ENCODE results near the gene HTR7.

Gene HTR7

GRCh38 chr10:90800232-90800796, 57.5 kb downstream of the HTR7 start:
- DNase-seq = no peak

- DNase-seq = no peak
Measured at GRCh38 chr10:90799172-90799571, 58.7 kb downstream of the HTR7 start.

DNA sequence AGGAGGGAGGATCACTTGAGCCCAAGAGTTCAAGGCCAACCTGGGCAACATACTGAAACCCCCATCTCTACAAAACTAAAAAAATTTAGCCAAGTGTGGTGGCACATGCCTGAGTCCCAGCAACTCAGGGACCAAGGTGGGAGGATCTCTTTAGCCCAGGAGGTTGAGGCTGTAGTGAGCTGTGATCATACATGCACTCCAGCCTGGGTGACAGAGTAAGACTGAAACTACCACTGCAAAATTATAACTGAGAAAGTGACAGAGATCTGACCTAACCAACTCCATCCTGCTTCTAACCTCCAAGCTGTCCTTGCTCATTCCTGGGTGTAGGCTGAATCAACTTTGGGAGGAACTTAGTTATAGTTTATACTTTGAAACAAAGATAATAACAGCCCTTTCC, 59.4 kb downstream of the HTR7 start:
- no peak for DNase-seq

GRCh38 chr10:90790422-90790821, 67.4 kb downstream of the HTR7 start:
- DNase-seq = no peak

DNA sequence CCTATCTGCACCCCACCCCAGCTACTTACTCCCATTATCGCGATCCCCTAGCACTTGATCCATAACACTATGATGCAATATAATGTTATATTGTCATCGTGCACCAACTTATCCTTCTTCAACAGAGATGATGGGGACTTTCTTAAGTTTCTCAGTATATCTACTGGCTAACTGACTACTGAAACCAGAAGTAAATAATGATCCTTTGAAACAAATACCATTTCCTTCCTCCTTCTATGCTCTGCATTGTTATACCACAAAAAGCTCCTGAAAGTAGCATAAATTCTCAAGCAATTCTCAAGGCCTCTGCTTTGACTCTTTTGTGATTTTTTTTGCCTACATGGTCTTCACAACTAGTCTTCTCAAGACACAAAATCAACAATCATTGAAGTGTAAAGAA, 68.9 kb downstream of the HTR7 start:
- DNase-seq = no peak

- no peak for DNase-seq
Measured at GRCh38 chr10:90788199-90788491, 69.7 kb downstream of the HTR7 start.

DNA sequence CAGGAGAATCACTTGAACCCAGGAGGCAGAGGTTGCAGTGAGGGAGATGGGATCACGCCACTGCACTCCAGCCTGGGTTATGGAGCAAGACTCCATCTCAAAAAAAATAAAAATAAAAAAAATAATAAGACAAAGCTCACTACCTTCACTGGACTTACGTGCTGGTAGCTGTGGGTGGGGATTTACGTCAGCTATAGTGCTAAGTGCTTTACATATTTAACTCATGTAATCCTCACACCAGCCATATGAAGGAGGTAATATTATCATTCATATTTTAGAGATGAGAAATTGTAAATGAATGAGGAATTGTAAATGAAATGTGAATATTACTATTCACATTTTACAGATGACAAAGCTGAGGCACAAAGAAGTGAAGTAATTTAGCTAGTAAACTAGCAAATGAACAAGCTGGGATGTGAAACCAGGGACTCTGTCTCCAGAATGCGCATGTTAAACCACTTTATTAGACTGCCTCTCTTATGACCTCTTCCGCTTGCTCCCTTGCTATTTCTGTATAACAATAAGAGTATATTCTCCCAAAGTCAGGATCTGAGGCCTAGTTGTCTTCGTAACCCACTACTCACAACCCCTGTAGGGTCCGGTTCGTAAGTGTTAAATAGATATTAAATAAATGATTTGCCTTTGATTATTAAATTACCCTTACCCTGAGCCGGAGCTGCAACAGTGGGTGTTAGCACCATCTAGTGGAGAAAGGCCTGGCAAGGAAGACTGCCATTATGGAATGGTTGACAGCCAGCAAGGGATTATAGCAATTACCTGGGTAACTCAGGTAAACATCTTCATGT, 70.2 kb downstream of the HTR7 start:
- no peak for DNase-seq

- DNase-seq = no peak
Measured at GRCh38 chr10:90785782-90786181, 72.1 kb downstream of the HTR7 start.

GRCh38 chr10:90784771-90785170, 73.1 kb downstream of the HTR7 start:
- DNase-seq = no peak

DNA sequence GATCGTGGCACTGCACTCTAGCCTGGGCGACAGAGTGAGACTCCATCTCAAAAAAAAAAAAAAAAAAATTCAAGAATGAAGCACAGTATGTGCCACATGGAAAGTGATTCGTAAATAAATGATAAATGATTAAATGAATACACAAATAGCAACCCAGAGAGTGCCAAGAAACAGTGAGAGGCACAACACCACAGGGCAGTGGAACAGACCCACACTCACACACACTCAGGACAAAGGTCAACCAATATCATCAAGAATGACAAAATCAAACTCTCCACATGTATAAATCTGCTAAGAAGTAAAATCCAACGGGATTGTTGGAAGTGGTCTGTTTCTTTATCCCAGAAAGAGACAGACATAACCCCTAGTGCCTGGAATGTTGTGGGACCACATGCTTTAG, 77.4 kb downstream of the HTR7 start:
- no peak for DNase-seq

GRCh38 chr10:90779548-90779947, 78.3 kb downstream of the HTR7 start:
- no peak for DNase-seq

DNA sequence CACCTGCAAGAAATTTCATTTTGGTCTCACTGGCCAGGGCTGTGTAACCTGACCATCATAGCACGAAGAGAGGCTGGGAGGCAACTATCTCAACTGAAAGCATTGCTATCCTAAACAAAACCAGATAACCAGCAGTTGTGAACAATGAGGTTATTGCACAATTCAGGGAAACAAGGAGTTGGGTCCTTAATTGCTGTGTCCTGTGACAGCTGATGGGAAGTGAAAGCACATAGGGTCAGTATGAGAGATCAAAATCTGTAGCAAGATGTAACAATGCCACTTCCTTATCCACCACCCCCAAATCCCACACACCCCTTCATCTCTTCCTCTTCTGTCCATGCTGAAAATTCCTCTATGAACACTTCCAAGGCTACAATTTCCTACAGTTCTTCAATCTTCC, 80.2 kb downstream of the HTR7 start:
- DNase-seq = no peak

- DNase-seq = no peak
Measured at GRCh38 chr10:90775351-90776028, 82.3 kb downstream of the HTR7 start.

DNA sequence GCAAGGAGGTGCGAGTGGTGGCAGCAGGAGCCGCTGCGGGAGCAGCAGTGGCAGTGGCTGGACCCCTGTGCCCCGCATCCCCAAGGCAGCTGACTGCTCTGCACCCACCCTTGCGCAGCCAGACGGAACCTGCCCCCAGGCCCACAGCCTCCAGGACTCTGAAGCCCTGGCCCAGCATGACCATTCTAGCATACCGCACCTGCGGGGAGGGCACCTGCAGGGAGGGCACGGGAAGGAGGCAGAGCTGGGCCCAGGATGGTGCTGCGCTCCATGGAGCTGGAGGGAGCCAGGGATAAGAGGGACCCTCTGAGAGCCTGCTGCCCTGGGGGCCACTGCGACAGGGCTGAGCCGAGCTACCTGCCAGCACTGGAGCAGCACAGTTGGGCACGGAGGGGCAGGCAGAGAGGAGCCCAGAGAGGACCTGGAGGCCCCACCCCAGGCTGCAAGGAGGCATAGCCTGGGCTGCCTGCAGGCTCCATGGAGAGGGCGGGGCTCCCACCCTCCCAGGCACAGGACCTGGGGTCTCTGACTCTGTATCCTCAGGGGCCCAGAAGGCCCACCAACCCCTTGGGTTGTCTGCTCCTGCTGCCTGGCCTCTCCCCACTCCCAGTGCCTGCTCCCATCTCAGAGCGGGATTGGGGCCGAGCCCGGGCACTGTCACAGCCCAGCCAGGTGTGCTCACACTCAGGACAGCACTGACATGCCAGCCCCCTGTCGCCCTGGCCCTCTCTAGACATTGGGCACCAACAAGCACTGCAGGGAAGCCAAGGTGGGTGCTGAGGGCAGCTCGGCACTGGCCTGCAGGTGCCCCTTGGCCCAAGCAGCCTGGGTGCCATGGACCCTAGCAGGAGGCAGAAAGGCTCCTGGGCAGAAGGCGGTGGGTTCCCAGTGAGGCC, 87.6 kb downstream of the HTR7 start:
- DNase-seq = no peak

- DNase-seq = no peak
Measured at GRCh38 chr10:90751107-90751997, 106.5 kb downstream of the HTR7 start.

DNA sequence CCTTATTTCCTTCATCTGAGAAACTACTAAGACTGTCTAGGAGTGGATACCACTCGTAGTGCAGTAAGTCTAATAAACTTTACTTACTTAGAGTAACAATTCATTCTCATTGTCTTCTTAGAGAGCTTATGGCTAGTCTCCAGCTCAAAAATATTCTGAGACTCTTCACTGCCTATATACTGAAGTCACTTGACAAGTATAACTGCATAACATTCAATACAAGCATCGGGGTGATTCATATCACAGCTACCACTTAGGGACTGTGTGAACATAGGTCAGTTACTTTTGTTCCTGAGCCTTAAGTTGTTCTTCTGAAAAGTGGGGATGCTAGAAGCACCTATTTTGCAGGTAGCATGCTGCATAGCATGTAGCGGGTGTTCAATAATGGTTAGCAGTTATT, 111.0 kb downstream of the HTR7 start:
- no peak for DNase-seq

DNA sequence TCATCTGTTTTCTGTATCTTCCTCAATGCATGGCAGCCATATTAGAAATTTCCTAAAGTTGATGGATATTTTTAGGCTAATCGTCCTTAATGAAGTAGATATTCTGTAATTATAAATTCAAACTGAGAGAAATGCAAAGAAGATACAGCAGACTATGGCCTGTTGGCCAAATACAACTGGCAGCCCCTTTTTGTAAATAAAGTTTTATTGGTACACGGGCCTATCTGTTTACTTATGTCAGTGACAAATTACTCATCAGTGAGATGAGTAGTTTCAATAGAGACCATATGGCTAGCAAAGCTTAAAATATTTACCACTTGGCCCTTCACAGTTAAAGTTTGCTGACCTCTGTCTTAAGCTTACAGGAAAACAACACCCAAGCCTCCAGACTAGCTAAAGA, 112.3 kb downstream of the HTR7 start:
- no peak for DNase-seq

GRCh38 chr10:90743291-90743690, 114.5 kb downstream of the HTR7 start:
- DNase-seq = no peak

DNA sequence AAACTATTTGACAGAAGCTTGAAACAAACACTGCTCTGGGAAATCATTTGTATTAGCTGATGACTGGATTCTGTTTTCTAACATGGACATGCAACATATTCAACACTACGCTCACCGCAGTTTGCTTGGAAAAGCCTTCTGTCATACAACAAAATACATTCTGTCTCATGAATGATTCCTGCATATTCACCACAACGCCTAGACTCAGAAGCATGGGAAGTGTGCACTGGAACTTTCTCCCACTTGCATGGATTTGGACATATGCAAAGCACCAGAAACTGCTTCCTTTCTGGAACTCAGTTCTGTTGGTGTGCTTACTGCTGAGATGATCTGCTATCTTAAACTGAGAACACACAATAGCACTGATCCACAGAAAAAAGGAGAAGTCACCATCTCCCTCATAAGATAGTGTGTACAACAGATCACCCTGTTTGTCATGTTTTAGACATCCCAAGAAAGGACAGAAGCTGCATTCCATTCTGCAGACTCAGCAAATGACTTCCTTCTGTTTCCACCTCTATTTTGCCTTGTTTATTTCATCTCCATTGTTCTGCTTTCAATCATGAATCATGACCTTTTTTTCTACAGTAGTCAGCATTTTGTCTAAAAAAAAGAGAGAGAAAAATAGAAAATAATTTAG, 115.8 kb downstream of the HTR7 start:
- no peak for DNase-seq

DNA sequence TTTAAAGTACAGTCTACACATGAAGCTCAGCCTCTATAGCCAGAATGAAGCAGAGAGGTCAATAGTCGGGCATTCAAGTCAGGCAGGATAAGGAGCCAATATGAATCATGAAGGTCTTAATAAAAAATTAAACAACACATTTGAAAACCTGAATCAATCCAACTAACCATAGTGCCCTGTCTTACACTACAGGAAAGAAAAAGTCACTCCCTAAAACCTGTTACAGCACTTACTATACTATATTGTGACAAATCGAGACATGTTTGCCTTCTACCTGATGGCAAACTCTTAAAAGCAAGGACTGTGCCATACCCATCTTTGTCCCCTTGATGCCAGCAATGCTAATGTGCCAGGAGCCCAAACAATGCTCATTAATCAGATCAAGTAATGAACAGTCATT, 117.6 kb downstream of the HTR7 start:
- no peak for DNase-seq

DNA sequence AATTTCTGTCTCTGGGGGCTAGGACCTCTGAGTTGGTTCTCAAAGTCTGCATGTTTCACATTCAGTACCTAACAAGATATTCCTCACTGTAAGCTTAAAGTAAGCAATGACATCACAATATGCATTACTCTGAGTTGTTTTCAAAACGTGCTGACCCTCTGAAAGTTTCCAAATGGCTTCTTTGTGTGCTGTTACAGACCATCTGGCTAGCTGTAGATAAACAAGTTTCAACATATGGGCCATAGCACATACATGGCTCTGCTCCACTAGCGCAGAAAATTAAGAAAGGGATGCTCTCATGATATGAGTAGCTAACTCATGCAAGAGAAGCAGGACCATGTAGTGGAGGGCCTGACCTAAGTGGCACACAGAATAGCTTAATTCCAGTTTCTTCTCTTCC, 119.0 kb downstream of the HTR7 start:
- DNase-seq = no peak

GRCh38 chr10:90734415-90734814, 123.4 kb downstream of the HTR7 start:
- no peak for DNase-seq
